Activated T-cell treated with anti-CD3 and anti-CD28 coated beads for 48 hours (primary cell): ENCODE measurements around the gene HTATSF1.

ENCODE experiments used
- DNase-seq: peaks from one replicate; pipeline ENCODE4 v3.0.0-alpha.2; 2020; ENCODE audit warnings: low read depth

HTATSF1 gene

GRCh38 chrX:136496764-136497555 lies 432 bp upstream of the HTATSF1 start:
- peak; percentile 84 for DNase-seq

DNA sequence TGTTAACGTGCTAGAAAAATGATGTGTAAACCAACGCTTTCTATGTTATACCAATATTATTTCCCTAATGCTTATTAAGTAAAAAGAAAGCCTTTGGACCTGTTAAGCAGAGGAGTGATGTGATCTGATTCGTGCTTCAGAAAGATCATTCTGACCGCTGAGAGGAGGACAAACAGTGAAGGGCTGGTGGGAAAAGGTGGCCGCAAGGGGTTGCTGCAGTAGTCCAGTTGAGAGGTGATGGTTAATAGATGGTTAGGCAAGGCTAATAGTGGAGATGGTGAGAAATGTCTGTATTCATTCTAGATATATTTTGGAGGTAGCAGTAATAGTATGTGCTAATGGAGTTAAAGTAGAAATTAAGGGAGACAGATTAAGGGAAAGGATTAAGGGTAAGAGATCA lies 21.7 kb downstream of the HTATSF1 start:
- DNase-seq = no peak

DNA sequence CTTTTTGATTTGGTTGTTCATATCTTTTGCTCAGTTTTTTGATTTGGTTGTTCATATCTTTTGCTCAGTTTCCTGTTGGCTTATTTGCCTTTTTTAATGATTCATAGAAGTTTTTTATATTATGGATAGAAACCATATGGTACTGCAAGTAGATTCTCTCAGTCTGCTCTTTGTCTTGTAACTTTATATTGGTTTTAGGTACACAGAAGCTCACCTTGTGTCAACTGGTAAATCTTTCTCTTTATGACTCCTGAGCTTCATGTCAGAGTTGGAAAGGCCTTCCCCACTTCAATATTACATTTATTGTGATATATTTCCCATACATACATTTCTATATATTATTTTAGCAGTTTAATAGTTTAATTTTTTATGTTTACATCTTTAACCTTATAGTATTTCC lies 26.4 kb downstream of the HTATSF1 start:
- no peak for DNase-seq

DNA sequence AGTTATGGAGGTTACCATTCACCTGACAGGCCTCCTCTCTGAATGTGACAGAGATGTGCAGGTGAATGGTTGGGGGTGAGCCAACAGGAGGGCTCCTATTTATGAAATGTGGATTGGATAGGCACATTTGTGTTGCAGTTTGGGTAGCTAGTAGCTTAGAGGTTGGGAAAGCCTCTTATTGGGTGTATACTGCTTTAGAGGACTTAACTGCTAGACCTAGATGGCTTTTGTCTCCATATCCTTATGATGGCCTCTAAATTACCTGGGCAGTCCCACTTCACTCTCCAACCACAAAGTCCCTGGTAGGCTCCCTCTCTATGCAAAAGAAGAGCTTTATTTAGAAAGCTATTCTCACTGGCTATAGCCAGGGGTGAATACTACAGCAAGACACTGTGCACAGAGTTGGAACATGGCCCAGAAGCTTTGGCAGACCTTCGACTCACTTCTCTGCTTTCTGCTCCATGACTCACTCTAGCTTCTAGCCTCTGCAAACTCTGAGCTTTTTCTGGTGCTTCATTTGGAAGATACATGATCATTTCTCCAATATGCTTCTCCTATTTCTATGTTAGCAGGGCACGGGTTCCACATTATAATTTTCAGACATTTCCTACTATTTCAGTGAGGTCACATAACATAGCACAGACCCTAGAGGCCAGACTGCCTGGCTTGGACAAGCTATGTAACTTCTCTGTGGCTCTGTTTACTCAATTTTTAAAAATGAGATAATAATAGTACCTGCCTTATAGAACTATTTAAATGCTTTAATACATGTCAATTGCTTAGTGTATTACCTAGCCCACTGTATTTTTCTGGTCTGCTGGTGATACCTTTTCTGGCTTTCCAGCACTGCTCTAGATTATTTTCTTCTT lies 28.6 kb downstream of the HTATSF1 start:
- no peak for DNase-seq

DNA sequence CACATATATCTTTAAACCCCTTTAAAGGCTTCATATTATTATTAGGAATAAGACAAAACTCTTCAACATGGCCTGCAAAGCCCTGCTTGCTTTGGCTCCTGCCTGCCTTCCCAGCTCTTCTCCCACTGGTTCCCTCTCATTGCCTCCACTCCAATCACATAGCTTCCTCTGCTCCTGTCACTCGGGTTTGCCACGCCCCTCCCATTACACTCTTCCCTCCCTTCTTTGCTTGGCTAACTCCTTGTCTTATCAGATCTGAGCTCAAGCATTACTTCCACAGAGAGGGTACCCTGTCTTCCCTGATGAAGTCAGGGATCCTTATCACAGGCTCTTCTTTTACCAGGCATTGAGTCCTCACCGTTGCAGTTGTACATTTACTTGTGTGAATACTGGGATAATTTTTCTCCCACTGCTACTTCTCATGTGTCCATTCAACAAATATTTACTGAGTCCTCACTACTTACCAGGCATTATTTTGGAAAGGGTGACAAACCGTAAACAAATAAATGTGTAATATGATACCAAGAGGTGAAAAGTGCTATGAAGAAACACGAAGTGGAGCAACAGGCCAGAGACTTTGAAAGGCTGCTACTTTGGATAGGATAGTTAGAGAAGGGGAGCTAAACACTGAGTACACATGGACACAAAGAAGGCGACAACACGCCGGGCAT lies 31.4 kb downstream of the HTATSF1 start:
- no peak for DNase-seq

- no peak for DNase-seq
These were observed 32.4 kb downstream of the HTATSF1 start for GRCh38 chrX:136529795-136530194.

DNA sequence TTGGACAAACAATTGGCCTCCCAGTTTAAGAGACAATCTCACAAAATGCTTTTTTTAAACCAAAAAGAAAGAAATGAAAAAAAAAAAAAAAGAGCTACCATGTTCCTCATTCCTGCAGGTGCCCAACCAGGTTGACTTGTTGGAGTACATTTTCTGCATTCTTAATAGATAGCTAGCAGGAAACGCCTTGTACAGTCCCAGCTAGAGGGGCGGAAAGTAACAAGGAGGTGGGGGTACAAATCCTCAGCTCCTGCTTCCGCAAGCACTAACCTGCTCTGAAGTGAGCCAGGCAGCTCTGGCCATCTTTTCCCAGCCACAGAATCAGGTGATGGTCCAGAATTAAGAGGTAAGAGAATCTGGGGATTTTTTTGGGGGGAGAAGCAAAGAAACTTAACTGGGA lies 34.6 kb downstream of the HTATSF1 start, which contains the start of gene VGLL1:
Gene VGLL1, plus strand, starts transcription at position 265 of the 400 bp plus-strand sequence. CDS start 3,806 bp downstream, outside the sequence.
- DNase-seq = no peak

- no peak for DNase-seq
These were observed 36.7 kb downstream of the HTATSF1 start for GRCh38 chrX:136534131-136534530.

- no peak for DNase-seq
These were observed 41.4 kb downstream of the HTATSF1 start for GRCh38 chrX:136538811-136539210.

DNA sequence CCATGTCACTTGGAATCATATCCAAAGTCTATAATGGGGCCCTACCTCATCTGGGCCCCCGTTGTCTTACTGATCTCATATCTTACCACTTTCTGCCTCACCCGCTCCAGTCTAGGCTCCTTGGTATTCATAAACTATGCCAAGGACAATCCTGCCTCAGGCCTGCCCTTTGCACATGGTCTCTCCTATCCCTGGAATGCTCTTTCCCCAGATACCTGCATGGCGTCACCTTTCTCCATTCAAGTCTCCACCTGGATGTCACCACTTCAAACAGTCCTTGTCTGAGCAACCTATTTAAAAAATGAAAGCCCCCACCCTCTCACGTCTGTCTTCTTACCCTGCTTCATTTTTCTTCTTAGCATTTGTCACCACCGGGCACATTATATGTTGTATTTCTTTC lies 42.8 kb downstream of the HTATSF1 start:
- no peak for DNase-seq

DNA sequence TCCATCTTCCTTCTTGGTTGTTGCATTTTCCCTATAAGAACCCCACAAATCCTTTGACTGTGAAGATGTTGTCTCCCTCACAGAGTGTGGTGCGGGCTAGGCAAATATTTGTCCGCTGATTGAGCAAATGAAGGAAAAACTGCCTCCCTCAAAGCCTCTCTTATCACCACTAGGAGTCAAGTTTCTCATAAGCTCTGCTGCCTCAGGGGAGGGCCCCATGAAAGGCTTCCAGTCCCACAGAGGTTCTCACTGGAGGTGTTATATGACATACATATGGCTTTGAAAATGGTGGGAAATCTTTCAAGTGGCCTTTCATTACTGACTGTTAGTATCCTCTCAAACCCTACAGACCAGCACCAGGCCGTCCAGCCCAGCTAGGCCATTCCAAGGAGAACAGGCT lies 43.9 kb downstream of the HTATSF1 start:
- no peak for DNase-seq

DNA sequence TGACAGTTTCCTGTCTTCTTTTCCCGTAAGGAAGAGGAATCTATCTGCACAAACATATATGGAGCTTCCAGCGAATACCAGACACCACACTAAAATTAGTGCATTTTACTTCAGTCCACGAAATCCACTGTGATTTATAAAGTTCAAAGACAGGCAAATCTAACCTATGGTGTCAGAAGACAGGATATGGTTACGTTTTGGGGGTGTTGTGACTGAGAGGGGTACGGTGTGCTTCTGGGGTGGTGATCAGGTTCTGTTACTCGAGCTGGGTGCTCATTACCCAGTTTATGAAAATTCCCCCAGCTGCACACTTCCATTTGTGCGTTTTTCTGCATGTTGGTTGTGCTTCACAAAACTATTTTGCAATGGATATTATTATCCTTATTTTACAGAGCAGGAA lies 44.9 kb downstream of the HTATSF1 start:
- no peak for DNase-seq

DNA sequence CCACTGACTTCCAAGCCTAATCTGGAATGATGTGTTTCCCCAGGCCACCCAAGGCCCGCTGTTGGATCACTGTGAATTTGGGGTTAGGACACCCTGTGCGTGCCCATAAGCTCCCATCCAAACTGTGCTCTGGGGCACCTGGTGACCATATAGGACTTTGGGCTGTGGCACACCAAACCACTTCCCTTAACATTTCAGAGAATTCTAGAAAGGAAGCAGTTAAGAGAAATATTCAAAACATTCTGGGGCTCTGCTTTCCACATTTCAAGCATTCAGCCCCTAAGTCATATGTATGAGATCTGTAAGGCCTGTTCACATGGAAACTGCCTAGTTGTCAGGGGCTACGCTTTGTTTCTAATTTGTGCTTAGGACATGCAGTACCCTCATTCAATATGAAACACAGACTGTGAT lies 49.0 kb downstream of the HTATSF1 start:
- no peak for DNase-seq

DNA sequence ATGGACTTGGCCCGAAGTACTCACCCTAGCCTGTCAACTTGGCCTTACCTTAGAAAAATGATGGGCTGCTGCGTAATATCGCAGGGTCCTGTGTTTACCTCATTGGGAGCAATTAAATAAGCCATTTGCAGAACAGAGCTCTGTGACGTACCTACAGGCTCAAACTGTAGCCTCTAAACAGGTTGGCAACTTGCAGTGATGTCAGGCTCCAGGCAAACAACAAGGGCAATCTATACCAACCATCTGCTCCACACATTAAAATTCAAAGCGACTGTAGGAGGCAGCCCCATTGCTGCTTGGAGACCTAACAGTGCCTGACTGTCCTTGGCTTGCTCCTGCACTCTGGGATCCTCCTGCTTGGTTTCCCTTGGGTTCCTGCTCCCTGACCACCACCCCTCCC lies 51.8 kb downstream of the HTATSF1 start:
- no peak for DNase-seq

DNA sequence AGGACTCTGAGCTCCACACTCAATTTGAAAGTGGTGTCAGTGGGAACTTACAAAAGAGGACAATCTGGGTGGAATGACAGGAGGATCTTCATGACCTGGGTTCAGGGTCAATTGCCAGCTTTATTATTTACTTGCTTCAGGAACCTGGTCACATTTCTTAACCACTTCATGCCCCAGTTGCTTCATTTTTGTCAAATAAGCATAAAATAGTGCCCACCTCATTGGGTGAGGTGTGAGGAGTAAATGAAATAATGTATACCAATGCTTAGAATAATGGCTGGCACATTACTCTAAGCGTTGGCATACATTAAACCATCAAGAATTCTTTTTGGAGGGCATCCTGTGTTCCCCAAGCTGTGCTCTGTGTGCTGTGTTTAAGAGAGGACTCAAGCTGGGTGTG lies 54.0 kb downstream of the HTATSF1 start:
- DNase-seq = no peak

GRCh38 chrX:136555694-136556093 lies 58.3 kb downstream of the HTATSF1 start:
- DNase-seq = no peak
